ENCODE results near the gene B4GALT3. TPM values are rescaled to one million over a fixed set of nuclear protein-coding genes. Genes with fewer than 3 reads are reported as not detected.

Gene B4GALT3
- total and polyA plus RNA-seq, 3 donors from 2014 or later: 46.3 to 62.2 (median 56.2) TPM

DNA sequence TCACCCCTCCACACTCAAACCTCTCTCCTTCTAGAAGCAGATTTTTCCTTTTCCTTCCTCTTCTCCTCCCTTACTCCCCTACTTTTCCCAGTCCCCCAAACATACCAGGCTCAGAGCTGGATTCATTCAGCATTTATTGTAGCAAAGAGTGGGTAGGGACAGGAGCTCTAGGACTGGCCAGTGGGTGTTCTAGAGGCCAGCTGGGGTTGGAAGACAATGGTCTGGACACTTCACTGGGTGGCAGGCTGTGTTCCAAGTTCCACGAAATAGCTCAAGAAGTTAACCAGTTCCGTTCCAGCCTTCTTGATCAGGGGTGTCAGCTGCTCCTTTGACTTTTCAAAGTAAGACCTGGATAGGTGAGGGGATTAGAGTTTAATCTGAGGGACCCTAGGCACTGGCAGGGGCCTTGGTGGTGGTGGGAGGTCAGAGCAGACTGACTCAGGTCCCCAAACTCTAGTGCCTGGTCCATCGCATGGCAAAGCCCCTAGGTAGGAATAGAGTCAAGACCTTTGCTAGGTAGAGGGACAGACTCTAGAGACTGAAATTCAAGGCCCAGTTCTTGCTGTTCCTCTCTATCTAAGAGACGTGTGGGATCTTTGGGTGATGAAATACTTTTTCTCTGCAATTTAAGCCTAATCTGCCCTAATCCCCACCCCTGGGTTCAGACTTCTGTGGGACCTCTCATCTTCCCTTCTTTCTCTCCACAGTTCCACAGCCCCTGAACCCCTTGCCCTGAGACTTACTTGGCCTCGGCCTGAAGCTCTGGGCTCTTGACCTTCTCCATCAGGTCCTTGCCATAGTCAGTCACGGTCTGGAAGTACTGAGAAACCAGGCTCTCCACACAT, 45.1 kb upstream of the B4GALT3 start:
- Histone ChIP-seq H3K27me3 (no peaks in the 10 kb centered on the region), H3K36me3 (ENCODE audit: low read depth, missing control alignments) (no peaks in the 10 kb centered on the region), H3K9me3 (no peaks in the 10 kb centered on the region), H3K4me3 (no peak overlapping the region), H3K4me1 (peaks cover 13% of the 10 kb centered on the region), H3K27ac (no peak overlapping the region)
- DNase-seq: no peak
- intact Hi-C loops (cut with DNase I; ENCODE audit: low total_unique reads): no loop called here
- 75 to 84% methylated on average over 6 of the region's 6 CpGs for WGBS, 2 donors
- TF ChIP-seq POLR2A (IDR thresholded peaks at IDR 0.05) (no peak), CTCF (IDR thresholded peaks at IDR 0.05) (no peak)

DNA sequence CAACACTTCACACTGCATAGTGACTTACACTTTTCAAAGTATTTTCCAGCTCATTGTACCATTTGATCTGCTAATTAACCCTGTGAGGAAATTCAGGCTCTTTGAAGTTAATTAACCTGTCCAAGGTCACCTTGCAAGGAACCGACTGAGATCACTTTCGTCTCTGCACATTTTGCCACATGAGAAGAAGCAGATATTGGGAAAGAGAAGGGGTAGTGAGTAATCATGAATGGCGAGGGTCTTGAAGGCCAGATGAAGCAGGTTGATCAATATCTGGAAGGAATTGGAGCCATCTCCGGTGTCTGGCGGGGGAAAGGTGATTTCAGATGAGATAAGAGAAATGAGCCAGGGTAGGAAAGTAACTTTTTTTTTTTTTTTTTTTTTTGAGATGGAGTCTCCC, 42.7 kb upstream of the B4GALT3 start:
- H3K27ac ChIP-seq: no peak overlapping the region
- no peaks in the 10 kb centered on the region for H3K9me3 ChIP-seq
- no peak for DNase-seq
- WGBS, 2 donors: 84 to 91% methylated on average over 5 of the region's 5 CpGs
- H3K27me3 ChIP-seq: no peaks in the 10 kb centered on the region
- intact Hi-C loops (cut with DNase I; ENCODE audit: low total_unique reads): no loop called here
- no peak overlapping the region for H3K4me3 ChIP-seq
- TF ChIP-seq CTCF (IDR thresholded peaks at IDR 0.05): no peak
- no peak for TF ChIP-seq POLR2A (IDR thresholded peaks at IDR 0.05)
- H3K4me1 ChIP-seq: no peaks in the 10 kb centered on the region
- H3K36me3 ChIP-seq (ENCODE audit: low read depth, missing control alignments): no peaks in the 10 kb centered on the region

DNA sequence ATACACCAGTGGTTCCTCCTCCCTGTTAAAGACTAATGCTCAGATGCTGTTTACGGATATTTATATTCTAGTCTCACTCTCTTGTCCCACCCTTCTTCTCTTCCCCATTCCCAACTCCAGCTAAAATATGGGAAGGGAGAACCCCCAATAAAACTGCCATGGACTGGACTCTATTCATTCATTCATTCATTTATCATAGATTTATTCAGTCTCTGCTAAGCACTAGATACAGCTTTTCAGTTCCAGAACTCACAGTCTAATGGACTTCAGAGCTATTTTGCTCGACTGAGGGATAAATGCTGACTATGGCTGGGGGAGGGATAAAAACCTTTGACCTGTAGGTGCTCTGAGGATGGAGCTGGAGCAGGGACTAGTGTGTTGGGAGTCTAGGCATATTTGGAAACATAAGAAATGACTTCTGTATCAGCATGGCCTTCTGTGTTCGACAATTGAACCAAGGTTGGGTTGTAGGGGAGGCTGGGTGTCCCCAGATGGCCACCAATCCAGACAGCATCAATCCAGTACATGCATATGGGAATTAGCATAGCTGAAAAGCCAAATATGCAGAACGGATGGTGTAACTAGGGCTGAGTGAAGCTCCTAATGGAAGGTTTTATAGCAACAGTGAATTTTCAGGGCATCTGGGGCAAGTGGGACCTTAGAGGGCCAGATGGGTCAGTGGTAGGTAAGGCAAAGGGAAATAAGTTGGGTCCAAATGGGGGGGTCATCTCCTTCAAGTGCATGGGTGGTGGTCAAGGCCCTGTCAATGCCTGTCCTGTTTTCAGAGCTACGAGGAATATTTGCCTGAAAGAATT, 42.0 kb upstream of the B4GALT3 start:
- H3K36me3 ChIP-seq (ENCODE audit: low read depth, missing control alignments): no peaks in the 10 kb centered on the region
- H3K27me3 ChIP-seq: no peaks in the 10 kb centered on the region
- intact Hi-C loops (cut with DNase I; ENCODE audit: low total_unique reads): loop anchor here (10.0 kb wide), 1 partner anchor 166 kb away; no protein-coding TSS in a partner anchor
- 88 to 91% methylated on average over 5 of the region's 5 CpGs for WGBS, 2 donors
- no peak for DNase-seq
- H3K4me3 ChIP-seq: no peak overlapping the region
- H3K4me1 ChIP-seq: no peaks in the 10 kb centered on the region
- no peak overlapping the region for H3K27ac ChIP-seq
- TF ChIP-seq POLR2A (IDR thresholded peaks at IDR 0.05) (no peak), CTCF (IDR thresholded peaks at IDR 0.05) (no peak)
- no peaks in the 10 kb centered on the region for H3K9me3 ChIP-seq

DNA sequence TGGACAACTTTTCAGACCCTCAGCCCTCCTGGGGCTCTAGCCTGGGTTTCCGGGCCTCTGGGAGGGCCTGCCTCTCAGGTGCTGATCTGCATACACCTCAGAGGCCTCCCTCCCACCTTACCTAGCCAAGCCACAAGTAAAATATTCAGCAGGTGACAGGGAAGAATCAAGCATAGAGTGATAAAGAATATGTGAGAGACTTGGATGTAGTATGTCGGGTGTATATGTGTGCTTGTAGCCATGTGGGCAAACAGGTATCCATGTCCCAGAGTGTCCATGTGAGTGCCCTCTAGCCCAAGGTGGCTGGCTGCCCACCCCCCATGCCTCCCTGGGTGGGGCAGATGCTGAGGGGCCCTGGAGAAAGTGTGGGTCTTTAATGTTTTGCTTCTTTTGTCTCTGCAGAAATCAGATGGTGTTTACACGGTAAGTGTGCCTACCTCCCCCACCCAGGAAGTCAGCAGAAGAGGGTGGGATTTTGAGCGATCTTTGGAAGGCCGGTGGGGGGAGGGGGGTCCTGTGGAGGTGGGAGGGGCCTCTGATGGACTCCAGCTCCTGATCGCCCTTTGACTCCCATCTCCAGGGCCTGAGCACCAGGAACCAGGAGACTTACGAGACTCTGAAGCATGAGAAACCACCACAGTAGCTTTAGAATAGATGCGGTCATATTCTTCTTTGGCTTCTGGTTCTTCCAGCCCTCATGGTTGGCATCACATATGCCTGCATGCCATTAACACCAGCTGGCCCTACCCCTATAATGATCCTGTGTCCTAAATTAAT, 41.2 kb upstream of the B4GALT3 start:
- Histone ChIP-seq H3K4me1 (no peaks in the 10 kb centered on the region), H3K36me3 (ENCODE audit: low read depth, missing control alignments) (no peaks in the 10 kb centered on the region), H3K9me3 (no peaks in the 10 kb centered on the region), H3K27me3 (no peaks in the 10 kb centered on the region), H3K27ac (no peak overlapping the region), H3K4me3 (no peak overlapping the region)
- DNase-seq: no peak
- TF ChIP-seq CTCF (IDR thresholded peaks at IDR 0.05) (no peak), POLR2A (IDR thresholded peaks at IDR 0.05) (no peak)
- intact Hi-C loops (cut with DNase I; ENCODE audit: low total_unique reads): loop anchor here (10.0 kb wide), 1 partner anchor 166 kb away; no protein-coding TSS in a partner anchor
- WGBS, 2 donors: 77 to 79% methylated on average over 8 of the region's 8 CpGs
